ENCODE results near the gene GATM.

GATM gene, protein sequence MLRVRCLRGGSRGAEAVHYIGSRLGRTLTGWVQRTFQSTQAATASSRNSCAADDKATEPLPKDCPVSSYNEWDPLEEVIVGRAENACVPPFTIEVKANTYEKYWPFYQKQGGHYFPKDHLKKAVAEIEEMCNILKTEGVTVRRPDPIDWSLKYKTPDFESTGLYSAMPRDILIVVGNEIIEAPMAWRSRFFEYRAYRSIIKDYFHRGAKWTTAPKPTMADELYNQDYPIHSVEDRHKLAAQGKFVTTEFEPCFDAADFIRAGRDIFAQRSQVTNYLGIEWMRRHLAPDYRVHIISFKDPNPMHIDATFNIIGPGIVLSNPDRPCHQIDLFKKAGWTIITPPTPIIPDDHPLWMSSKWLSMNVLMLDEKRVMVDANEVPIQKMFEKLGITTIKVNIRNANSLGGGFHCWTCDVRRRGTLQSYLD

DNA sequence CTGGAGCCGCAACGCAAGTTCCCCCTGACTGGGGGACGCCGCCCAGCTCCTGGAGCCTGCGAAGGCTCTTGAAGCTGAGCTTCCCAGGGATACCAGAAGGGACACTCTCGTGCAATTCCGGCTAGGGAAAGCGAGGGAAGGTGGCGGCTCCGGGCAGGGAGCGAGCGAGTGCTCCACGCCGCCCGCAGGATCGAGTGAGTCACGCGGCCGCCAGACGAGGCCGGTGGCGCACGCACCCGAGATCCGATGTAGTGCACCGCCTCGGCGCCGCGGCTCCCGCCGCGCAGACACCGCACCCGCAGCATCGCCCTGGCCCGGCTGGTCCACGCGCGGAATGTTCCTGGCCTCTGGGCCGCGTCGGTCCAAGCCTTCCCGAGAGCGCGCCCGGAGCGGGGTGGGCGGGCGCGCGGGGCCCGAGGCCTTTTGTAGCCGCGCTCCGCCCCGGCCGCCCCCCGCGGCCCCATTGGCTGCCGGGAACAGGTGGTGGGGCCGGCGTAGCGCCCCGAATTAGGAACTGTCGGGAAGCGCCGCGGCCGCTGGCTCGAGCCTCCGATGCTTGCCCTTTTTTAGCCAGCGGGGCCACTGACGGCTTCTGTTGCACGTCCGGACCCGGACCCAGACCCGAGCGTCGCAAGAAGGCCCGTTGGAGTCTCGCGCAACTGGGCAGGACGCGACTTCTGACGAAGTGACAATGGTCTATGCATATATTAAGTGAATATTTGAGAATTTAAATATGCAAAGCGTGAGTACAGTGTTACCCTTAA, at the start of gene GATM:
Gene GATM (minus strand): TSS at position 396 of the 764 bp plus-strand sequence. CDS start 91 bp downstream, at position 305.
- peak; percentile 30 to 92 (median 80) for DNase-seq

DNA sequence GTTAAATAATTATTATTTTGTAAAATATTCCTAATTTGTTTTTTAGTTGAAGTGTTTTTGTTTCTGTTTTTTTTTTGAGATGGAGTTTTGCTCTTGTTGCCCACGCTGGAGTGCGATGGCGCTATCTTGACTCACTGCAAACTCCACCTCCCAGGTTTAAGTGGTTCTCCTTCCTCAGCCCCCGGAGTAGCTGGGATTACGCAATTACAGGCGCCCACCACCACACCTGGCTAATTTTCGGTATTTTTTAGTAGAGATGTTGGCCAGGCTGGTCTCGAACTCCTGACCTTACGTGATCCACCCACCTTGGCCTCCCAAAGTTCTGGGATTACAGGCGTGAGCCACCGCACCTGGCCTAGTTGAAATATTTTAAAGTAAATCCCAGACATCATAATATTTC, 48.7 kb upstream of the GATM start:
- DNase-seq = no peak

DNA sequence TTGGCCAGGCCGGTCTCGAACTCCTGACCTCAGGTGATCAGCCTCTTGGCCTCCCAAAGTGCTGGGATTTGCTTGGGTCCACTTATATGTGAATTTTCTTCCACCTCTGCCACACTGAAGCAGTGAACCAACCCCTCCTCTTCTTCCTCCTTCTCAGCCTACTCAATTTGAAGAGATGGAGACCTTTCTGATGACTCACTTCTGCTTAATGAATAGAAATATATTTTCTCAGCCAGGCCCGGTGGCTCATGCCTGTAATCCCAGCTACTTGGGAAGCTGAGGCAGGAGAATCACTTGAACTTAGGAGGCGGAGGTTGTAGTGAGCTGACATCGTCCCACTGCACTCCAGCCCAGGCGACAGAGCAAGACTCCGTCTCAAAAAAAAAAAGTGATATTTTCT, 46.8 kb upstream of the GATM start:
- DNase-seq = no peak

DNA sequence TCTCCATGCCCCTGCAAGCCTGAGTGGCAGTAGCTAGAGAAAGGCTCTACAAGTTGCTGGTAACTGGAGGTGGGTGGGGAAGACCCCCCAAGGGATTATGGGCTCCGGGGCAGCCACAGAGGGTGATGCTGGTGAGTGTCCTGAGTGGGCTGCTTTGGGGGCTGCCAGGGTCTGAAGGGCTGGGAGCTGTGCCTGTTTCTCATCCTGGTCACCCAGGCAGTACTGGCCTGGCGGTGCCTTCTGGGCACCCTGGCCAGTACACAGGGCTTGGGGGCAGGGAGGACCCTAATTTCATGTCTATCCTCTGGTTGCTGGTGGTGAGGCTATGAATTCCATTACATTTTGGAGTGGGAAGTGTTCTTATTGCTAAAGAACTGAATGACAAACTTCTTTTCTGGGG, 46.1 kb upstream of the GATM start:
- DNase-seq = no peak

DNA sequence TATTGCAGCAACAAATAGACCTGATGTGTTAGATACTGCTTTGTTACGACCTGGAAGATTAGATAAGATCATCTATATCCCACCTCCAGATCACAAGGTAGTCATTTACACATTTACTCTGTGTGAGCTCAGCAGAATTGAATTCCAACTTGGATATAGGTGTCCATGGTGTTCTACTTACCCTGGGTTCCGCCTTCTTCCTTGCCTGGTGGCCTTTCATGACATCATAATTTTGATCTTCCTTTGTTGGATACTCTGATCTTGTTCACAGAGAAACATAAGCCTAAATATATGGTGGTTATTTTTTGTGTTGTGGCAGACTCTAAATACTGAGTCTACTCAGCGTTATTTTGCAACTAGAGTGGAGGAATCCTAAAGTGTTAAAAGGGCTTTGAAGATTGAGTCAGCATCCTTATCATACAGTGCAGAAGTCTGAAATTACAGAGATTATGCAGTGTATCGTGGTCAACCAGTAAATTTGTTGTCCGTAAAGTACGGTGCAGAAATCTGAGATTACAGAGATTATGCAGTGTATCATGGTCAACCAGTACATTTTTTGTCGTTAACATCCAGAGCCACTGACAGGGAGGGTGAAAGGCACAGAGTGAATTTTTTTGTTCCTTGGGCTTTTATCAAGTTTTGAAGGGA, 39.1 kb upstream of the GATM start:
- DNase-seq = no peak

DNA sequence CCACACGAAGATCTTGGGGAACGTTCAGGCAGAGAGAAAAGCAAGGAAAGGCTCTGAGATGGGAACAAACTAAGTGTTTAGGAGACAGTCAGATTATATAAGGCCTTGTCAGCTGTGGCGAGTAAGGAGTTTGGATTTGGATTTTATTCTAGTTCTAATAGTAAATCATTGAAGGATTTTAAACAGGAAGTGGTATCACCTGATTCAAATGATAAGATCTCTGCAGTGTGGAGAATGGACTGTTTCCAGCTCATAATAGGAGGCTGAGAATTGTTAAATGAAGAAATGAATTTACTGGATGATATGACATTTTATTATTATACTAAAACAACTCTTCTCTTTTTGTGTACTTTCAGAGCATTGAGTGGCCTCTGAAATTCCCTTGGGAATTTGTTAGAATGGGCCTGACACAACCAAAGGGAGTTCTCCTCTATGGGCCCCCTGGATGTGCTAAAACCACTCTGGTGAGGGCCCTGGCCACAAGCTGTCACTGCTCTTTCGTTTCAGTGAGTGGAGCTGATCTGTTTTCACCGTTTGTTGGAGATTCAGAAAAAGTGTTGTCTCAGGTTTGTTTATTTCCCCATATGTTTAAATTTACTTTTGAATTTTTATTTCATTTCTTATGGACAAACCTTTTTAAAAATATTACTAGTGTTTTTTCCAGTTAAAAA, 36.0 kb upstream of the GATM start:
- DNase-seq = no peak

DNA sequence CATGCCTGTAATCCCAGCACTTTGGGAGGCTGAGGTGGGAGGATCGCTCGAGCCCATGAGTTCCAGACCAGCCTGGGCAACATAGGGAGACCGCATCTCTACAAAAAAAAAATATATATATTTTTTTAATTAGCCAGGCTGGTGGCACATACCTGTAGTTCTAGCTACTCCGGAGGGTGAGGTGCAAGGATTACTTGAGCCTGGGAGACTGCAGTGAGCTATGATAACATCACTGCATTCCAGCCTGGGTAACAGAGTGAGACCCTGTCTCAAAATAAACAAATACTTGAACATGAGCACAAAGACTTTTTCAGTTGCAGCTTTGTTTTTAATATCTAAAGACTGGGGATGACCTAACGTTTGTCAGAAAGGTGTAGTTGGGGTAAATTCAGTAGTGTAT, 31.3 kb upstream of the GATM start:
- DNase-seq = no peak

DNA sequence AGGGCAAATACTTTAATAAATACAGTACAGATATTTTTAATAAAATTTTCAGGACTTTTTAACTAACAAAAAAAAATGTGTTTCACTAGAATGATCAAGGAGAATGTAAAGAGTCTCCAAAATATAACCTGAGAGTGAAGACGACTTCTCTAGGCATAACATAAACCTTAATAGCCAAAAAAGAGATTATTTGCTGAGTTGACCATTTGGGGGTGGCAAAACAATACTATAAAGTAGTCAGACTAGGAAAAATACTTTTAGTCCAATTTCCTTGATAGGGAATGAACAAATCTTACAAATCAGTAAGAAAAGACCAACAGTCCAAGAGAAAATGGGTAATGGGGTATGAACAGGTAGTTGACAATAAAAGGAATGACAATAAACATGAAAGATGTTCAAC, 29.4 kb upstream of the GATM start:
- no peak for DNase-seq

DNA sequence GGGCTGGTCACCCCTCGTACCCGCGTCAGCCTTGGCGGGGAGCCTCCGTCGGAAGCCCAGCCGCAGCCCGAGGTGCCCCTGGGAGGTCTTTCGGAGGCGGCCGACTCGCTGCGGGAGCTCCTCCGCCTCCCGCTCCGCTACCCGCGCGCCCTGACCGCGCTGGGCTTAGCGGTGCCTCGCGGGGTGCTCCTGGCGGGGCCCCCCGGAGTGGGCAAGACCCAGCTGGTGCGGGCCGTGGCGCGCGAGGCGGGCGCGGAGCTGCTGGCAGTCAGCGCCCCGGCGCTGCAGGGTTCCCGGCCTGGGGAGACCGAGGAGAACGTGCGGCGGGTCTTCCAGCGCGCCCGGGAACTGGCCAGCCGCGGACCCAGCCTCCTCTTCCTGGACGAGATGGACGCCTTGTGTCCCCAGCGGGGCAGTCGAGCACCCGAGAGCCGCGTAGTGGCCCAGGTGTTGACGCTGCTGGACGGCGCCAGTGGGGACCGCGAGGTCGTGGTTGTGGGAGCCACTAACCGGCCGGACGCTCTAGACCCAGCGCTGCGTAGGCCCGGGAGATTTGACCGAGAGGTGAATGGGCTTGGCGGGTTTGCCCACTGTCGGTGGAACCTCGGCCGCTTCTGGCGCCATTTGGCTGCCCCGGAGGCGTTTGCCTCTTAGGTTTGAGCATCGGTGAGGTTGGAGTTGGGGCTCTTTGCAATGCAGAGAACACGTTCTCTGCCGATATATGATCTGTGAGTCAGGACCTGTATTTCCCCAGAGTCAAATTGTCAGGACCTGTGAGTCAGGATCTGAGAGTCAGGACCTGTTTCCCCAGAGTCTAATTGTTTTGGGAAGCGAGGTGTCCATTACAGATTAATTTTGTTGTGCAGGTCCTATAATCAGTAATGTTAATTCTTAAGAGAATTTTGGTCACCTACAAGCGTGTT, 24.9 kb upstream of the GATM start:
- DNase-seq = peak in 5 of 58 donors; percentile 10 to 39 (median 14)

DNA sequence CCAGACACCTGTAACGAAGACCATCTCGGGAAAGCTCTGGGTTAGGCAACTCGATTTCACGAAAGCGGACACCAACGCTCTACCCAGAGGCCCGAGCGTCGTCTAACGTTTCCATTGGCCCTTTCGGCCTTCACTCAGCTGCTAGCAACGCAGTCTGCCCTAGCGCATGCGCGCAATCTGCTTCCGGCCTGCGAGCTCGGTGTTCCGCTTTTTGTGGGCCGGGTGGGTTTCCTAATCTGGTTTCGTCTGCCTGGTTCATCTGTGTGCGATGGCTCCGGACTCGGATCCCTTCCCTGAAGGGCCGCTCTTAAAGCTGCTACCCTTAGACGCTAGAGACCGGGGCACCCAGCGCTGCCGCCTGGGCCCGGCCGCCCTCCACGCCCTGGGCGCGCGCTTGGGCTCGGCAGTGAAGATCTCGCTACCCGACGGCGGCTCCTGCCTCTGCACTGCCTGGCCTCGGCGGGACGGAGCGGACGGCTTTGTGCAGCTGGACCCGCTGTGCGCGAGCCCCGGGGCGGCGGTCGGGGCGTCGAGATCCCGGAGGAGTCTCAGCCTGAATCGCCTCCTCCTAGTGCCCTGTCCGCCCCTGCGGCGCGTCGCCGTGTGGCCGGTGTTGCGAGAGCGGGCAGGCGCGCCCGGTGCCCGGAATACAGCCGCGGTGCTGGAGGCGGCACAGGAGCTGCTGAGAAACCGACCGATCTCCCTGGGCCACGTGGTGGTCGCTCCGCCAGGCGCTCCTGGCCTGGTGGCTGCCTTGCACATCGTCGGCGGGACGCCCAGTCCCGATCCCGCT, 24.0 kb upstream of the GATM start:
- DNase-seq = peak; percentile 73 to 97 (median 94)

DNA sequence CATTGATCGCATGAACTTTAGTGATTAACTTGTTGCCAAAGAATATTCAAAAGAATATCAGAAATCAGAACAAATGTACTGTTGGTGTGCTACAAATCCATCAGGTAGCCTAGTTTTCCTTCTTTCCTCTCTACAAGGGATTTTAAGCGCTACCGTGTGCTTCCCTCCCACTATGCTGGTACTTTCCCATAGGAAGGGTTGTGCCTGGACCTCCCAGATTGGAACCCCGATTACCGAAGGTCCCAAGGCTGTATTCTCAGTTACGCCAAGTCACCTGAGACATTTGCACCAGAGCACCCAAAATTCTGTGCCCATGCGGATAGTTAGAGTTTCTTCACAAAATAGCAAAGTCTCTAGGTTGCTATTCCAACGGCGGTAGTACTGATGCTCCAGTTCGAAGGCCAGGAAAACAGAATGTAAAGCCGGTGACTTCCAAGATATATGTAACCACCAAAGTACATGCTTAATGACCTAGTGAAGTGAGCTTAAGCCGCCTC, 23.4 kb upstream of the GATM start:
- no peak for DNase-seq

DNA sequence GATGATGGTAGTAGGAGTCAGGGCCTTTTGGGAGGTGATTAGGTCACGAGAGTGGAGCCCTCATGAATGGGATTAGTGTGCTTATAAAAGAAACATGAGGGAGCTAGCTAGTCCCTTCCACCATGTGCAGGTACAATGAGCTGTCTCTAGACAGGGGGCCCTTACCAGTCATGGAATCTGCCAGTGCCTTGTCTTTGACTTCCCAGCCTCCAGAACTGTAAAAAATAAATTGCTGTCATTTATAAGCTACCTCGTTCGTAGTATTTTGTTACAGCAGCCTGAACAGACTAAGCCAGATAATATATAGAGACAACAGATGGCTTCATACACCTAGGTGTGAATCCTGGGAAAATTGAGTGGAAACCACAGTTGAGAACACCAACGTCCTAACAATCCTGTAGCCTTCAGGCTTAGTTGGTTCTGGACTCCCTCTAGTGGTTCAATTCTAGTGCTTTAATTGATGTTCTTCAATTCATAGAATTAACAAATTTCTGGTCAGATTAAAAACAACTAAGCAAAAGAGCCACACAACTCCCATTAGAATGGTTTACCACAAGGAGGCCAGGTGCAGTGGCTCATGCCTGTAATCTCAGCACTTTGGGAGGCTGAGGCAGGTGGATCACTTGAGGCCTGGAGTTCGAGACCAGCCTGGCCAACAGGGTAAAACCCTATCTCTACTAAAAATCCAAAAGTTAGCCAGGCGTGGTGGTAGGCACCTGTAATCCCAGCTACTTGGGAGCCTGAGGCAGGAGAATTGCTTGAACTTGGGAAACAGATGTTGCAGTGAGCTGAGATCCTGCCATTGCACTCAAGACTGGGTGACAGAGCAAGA, 21.3 kb upstream of the GATM start:
- peak in 5 of 58 donors; percentile 4 to 74 (median 21) for DNase-seq

DNA sequence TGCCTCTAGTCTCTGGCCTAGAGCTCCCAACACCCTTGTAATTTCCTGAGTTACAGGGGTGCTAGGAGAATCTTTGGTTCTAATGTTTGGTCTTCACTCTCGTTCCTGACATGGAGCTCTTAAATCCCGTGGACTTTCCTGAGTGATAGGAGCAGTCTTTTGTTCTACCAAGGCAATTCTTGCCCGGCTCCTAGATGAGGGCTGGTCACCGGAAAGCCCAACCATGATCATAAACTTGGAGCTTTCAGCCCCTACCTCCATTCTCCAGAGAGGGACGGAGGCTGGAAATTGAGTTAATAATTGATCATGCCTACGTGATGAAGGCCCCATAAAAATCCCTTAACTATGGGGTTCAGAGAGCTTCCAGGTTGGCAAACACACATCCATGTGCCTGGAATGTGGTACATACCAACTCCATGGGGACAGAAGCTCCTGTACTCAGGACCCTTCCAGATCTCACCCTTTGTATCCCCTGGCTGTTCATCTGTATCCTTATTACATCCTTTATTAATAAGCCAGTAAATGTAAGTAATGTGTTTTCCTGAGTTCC, 18.8 kb upstream of the GATM start:
- DNase-seq = no peak

DNA sequence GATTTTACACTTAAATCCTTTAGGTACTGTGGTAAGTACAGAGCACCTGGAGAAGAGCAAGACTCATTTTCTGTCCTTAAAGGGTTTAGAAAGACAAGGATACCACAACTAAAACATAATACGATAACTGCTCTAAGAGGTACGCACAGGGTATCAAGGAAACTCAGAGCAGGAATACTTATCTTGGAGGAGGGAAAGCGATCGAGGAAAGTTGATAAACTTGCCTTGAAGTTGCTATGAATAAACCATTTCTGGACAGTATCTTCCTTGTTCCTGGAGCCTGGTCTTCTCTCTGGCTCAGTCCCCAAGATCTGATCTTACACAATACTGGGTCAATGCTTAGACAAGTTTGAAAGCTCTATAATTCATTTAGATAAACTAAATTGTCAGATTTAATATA, 17.6 kb upstream of the GATM start:
- no peak for DNase-seq

DNA sequence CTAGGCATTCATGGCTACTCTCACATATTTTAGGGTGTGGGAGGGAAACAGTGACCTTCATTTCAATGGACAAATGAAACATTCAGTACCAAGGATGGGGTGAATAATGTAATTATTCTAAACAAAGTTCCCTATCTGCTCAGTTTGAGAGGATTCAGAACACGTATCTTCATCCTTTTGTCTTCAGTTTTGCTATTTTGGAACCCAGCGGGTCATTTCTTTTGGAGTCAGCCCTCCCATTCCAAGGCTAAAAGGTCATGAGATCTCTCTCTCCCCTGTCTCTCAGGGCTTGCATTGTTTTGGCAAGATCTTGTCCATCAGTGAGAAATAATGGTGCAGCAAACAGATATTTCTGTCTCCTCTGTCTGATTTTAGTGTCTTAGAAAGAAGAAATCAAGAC, 16.3 kb upstream of the GATM start:
- DNase-seq = no peak

DNA sequence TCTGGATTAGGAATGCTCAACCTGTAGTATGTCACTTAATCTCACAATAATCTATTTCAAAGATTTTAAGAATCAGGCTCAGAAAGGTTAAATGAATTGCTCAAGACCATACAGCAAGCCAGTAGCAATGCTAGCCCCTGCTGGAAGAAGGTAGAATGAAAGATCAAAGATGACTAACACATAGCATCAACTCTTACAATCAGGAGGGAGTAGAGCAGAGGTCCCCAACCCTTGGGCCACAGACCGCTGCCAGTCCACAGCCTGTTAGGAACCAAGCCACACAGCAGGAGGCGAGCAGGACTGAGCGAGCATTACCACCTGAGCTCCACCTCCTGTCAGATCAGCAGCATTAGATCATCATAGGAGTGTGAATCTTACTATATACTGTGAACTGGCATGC, 15.5 kb upstream of the GATM start:
- peak in 2 of 58 donors; percentile 4 to 12 for DNase-seq

DNA sequence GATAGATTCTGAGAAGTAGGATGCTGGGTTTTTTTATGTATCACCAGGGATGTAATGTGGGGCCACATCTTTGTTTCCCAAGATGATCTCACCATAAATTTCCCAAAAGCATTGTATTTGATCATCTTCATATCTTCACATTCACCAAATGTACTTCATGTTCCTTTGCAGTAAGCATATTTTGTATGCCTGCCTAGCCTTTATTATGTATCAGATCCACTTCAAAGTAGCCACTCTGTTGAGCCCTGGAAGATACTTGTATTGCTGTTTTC, 14.2 kb upstream of the GATM start:
- DNase-seq = no peak
